HG02870 (cell line): Measurements from ENCODE around the gene CTCF.

Experiments
- ATAC-seq: cut with Tn5 transposase; IDR thresholded peaks from one replicate; pipeline ENCODE4 v1.9.1; 2021; ENCODE audit warnings: mild to moderate bottlenecking, moderate library complexity; ENCODE audit not compliant: unreplicated experiment

Gene CTCF

GRCh38 chr16:67547423-67548264 is 14.7 kb upstream of the CTCF start:
- no peak for ATAC-seq

GRCh38 chr16:67548265-67549126 is 13.8 kb upstream of the CTCF start:
- ATAC-seq, result no peak

- ATAC-seq, result no peak
These were observed 13.1 kb upstream of the CTCF start for GRCh38 chr16:67549240-67549639.

- no peak for ATAC-seq
These were observed 12.4 kb upstream of the CTCF start for GRCh38 chr16:67549936-67550335.

- no peak for ATAC-seq
These were observed 11.2 kb upstream of the CTCF start for GRCh38 chr16:67551091-67551490.

- no peak for ATAC-seq
These were observed 10.4 kb upstream of the CTCF start for GRCh38 chr16:67551972-67552371.

GRCh38 chr16:67552476-67552875 is 9.8 kb upstream of the CTCF start:
- no peak for ATAC-seq

- ATAC-seq, result no peak
These were observed 6.5 kb upstream of the CTCF start for GRCh38 chr16:67555795-67556212.

- no peak for ATAC-seq
These were observed 3.5 kb upstream of the CTCF start for GRCh38 chr16:67558859-67559258.

- no peak for ATAC-seq
These were observed 1.4 kb upstream of the CTCF start for GRCh38 chr16:67560827-67561342.

GRCh38 chr16:67561501-67561823 is 864 bp upstream of the CTCF start:
- no peak for ATAC-seq

- peak; percentile 76 for ATAC-seq
These were observed 351 bp upstream of the CTCF start for GRCh38 chr16:67561824-67562525.

- peak; percentile 6 for ATAC-seq
These were observed 787 bp downstream of the CTCF start for GRCh38 chr16:67562918-67563707.

- ATAC-seq, result no peak
These were observed 1.6 kb downstream of the CTCF start for GRCh38 chr16:67563708-67564468.

- no peak for ATAC-seq
These were observed 3.3 kb downstream of the CTCF start for GRCh38 chr16:67565470-67566100.

GRCh38 chr16:67571464-67571863 is 9.1 kb downstream of the CTCF start:
- ATAC-seq, result no peak

GRCh38 chr16:67571981-67572431 is 9.7 kb downstream of the CTCF start:
- ATAC-seq, result no peak

GRCh38 chr16:67579686-67580085 is 17.4 kb downstream of the CTCF start:
- ATAC-seq, result no peak

- ATAC-seq, result no peak
These were observed 17.9 kb downstream of the CTCF start for GRCh38 chr16:67580202-67580601.
